GM23248 (cell line): Measurements from ENCODE around the gene ZNRF2.

ENCODE experiments used
- EZH2 ChIP-seq: fragments of 200-600 bp; sonication (generic); IDR thresholded peaks from 2 replicates; pipeline ENCODE4 v1.6.1; 2018; ENCODE audit warnings: antibody characterized with exemption, mild to moderate bottlenecking; ENCODE audit not compliant: insufficient read depth, poor library complexity, severe bottlenecking
- EZH2phosphoT487 ChIP-seq: fragments of 200-600 bp; sonication (generic); IDR thresholded peaks from 2 replicates; pipeline ENCODE4 v1.6.1; 2018; ENCODE audit warnings: antibody characterized with exemption, moderate library complexity, mild to moderate bottlenecking, low read depth; ENCODE audit not compliant: insufficient read depth

DNA sequence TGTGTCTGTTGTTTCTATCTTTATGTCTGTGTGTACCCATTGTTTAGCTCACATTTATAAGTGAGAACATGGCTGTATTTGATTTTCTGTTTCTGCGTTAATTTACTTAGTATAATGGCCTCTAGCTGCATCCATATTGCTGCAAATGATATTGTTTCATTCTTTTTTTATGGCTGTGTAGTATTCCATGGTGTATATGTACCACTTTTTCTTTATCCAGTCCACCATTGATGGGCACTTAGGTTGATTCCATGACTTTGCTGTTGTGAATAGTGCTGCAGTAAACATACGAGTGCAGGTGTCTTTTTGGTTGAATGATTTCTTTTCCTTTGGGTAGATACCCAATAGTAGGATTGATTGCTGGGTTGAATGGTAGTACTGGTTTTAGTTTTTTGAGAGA, 48.2 kb downstream of the ZNRF2 start:
- no peak for TF ChIP-seq EZH2
- no peak for TF ChIP-seq EZH2phosphoT487
